D721Med (cell line): ENCODE results near the gene MTUS2.

ENCODE experiments used
- DNase-seq: peaks from one replicate; pipeline ENCODE4 v3.0.0; 2011; ENCODE audit warnings: low spot score; ENCODE audit not compliant: insufficient read length
- FAIRE-seq: peaks from 2 replicates; lab custom pipeline; 2011; peaks lifted over from hg19 to GRCh38; lab: Jason Lieb, UNC
- CTCF ChIP-seq: IDR thresholded peaks from 2 replicates; pipeline ENCODE4 v1.5.1; 2012; ENCODE audit warnings: mild to moderate bottlenecking, control low read depth; ENCODE audit not compliant: insufficient read depth; ENCODE audit errors: missing control alignments

Gene MTUS2

GRCh38 chr13:28820099-28821051, at the start of gene MTUS2:
MTUS2 (plus strand) TSS chr13:28820339.
- no peak for TF ChIP-seq CTCF
- FAIRE-seq (no peak), DNase-seq (no peak)

DNA sequence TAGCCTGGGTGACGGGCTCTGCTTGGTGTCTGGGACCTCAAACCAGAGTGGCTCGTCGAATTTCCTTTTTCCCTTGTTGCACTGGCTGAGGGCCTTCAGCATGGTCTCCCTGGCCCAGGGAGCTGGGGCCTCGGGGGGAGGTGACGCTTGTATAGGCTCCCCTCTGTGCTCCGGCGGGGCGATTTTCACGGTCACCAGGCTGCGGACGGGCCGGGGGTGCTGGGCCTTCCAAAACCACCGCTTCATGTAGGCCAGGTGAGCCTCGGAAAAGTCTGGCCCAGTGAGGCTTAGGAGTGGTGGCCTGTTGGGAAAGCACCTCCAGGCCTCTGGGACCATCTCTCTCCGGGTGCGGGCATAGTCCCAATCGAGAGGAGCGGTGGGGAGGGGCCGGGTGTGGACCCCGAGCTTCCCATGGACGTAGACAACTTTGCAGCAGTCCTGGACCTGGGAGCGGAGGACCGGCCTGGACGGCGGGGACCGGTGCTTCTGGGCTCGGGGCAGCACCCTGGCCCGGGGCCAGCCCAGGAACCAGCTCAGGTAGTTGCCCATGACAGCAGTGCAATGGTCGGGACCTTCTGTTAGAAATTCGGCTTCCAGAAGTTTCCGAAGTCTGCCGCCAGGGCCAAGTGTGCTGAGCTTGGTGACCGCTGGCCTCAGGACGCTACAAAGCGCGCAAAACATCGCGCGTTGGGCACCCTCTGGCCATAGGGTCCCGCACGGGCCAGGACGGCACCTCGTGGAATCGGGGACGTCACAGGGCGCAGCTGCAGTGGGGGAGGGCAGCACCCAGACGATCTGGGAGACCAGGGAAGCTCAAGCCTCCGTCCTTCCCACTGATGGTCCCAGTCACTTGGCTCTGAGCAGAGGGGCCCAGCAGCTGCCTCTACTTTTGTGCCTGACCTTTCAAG, 41.6 kb upstream of the MTUS2 start:
- FAIRE-seq (no peak), DNase-seq (no peak)
- no peak for TF ChIP-seq CTCF

DNA sequence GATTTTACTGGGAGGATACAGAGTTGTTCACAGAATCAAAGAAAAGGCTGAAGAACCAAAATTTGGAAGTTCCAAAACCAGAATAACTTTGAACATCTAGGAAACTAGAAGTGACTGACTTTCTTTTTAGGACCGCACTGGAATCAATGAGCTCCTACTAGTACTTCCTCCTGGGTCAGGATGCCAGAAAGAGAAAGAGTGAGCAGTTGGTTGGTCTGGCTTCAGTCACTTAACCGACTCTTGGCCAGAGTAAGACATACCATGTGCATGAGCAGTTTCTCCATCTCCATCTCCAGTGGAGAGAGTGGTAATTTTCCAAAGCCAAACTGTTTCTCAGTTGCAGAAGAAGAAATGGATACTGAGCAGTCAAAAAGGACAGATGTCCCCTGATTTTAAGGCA, 27.1 kb upstream of the MTUS2 start:
- no peak for DNase-seq
- no peak for TF ChIP-seq CTCF
- no peak for FAIRE-seq

GRCh38 chr13:28794396-28794795, 25.7 kb upstream of the MTUS2 start:
- TF ChIP-seq CTCF = no peak

DNA sequence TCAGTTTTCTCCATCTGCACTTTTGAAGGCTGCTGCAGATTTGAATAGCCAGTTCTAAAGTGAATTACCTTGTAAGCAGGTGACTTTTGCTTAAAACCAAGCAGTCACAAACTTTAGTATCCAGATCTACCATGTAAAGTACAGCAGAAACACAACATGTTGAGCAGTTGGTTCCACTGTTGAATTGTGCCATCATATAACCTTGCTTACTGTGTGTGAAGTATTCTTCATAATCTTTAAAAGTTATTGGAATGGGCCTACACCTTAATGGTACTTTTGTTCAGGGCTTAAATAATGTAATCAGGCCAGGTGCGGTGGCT, 23.2 kb upstream of the MTUS2 start:
- DNase-seq (no peak), FAIRE-seq (no peak)
- TF ChIP-seq CTCF = no peak

More at GRCh38 chr13:28794396-28794795, 25.7 kb upstream of the MTUS2 start:
- no peak for DNase-seq
- FAIRE-seq = no peak

- no peak for DNase-seq
- FAIRE-seq = no peak
- TF ChIP-seq CTCF = peak; percentile 20
Measured at GRCh38 chr13:28805193-28805819, 14.8 kb upstream of the MTUS2 start.
